HG03025 (cell line): ENCODE results near the gene SSX3.
"Not testable (repeated sequence)": the region's sequence is repeated elsewhere in the genome, so short reads cannot be mapped to it uniquely, and the experiment has no call there.

Source experiments
- ATAC-seq: cut with Tn5 transposase; IDR thresholded peaks from one replicate; pipeline ENCODE4 v1.9.1; 2021; ENCODE audit warnings: mild to moderate bottlenecking, moderate library complexity; ENCODE audit not compliant: unreplicated experiment, low FRiP score

SSX3 gene

DNA sequence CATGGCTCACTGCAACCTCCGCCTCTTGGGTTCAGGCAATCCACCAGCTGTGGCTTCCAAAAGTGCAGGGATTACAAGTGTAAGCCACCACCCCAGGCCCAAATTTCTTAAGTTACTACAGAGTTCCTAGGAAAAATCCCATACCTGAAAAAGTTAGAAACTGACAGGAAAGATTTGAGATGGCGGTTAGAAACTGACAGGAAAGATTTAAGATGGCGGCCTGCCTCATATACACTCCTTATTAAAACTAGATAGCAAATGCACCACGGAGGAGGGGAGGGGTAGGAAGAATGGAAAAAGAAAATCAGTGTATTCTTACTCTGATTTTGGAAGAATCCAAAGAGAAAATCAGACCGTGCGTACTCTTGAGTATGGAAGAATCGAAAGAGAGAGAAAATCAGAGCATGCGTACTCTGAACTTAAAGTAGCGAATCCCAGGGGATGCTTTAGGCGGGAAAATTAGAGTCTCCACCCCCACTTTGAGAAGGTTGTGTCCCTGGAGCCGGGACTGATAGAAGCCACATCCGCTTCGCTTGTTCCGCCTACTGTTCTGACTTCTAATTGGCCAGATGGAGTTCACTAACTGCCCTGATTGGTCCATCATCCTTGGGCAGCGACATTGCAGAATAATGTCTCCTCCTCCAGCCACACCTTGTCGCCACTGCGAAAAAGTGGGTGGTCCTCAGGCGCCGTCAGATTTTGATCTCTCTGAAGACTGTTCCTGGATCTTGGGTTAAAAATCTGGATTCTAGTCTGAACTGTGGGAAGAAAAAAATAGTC, at the start of gene SSX3:
TSS of gene SSX3 (minus strand) at position 389 of the 780 bp plus-strand sequence. CDS start 1,454 bp downstream, outside the sequence.
- not testable (repeated sequence) for ATAC-seq

GRCh38 chrX:48397825-48398224, 41.3 kb upstream of the SSX3 start:
- ATAC-seq: not testable (repeated sequence)

DNA sequence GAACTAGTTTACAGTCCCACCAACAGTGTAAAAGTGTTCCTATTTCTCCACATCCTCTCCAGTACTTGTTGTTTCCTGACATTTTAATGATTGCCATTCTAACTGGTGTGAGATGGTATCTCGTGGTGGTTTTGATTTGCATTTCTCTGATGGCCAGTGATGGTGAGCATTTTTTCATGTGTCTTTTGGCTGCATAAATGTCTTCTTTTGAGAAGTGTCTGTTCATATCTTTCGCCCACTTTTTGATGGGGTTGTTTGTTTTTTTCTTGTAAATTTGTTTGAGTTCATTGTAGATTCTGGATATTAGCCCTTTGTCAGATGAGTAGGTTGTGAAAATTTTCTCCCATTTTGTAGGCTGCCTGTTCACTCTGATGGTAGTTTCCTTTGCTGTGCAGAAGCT, 40.4 kb upstream of the SSX3 start:
- not testable (repeated sequence) for ATAC-seq

DNA sequence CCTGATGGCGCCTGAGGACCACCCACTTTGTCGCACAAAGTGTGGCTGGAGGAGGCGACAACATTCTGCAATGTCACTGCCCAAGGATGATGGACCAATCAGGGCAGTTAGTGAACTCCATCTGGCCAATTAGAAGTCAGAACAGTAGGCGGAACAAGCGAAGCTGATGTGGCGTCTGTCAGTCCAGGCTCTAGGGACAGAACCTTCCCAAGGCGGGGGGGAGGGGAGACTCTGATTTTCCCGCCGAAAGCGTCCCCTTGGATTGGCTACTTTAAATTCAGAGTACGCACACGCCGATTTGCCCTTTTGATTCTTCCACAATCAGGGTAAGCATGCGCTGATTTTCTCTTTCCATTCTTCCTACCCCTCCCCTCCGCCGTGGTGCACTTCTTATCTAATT, 26.7 kb upstream of the SSX3 start, which contains the start of gene SSX4:
TSS of gene SSX4 (plus strand) at position 301 of the 400 bp plus-strand sequence. CDS start 515 bp downstream, outside the sequence.
- not testable (repeated sequence) for ATAC-seq

DNA sequence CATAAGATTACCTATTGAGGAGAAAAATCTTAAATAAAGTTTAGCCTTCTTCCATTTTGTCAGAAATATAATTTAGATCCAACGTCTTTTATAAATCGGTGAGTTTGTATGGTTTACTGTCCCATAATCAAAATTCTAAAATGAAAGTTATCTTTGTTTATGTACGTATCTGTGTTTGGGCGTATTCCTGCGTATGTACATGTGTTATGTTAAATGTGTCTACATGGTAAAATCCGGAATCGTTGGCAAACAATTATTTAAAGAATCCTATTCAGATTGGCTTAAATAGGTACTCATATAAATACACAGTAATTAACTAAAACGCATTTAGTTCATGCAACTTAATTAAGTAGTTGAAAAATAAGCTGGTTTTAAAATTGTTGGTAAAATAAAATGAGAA, 13.9 kb upstream of the SSX3 start:
- ATAC-seq: not testable (repeated sequence)

DNA sequence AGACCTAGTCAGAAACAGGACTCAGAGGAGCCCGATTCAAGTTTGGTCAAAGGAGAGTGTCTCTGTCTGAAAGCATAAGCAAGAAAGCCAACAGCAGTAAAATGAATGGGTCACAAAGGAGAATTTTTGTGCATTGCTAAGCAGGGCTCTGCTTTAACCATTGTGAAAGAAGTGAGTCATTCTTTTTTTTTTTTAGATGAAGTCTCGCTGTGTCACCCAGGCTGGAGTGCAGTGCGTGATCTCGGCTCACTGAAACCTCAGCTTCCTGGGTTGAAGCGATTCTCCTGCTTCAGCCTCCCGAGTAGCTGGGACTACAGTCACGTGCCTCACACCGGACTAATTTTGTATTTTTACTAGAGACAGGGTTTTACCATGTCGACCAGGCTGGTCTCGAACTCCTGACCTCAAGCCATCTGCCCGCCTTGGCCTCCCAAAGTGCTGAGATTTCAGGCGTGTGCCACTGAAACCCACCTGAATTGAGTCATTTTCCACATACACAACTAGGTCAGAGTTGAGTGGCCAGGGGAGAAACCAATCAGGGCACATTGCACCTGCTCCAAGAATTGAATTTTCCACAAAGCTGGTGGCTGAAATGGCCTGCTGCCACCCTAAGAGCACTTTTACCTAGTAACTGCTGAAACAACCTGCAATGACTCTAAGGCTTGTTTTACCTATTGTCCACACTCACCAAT, 11.4 kb upstream of the SSX3 start:
- not testable (repeated sequence) for ATAC-seq

DNA sequence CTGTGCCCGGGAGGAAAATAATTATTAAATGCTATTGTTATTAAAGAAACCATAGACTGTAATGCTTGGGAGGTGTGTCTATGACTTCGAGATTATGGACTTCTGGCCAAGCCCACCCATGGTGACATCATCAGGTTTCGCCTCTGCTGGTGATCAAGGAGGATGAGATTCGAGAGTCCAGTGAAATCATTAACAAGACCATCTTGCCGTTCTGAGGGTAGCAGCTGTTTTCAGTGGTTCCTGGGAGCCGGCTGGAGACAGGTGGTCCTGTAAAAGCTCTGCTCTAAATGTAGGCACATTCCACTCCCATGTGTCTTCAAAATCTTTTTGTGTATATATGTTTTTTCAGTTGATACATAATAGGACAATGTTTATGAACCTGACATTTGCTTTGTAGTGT, 2.8 kb upstream of the SSX3 start:
- not testable (repeated sequence) for ATAC-seq

DNA sequence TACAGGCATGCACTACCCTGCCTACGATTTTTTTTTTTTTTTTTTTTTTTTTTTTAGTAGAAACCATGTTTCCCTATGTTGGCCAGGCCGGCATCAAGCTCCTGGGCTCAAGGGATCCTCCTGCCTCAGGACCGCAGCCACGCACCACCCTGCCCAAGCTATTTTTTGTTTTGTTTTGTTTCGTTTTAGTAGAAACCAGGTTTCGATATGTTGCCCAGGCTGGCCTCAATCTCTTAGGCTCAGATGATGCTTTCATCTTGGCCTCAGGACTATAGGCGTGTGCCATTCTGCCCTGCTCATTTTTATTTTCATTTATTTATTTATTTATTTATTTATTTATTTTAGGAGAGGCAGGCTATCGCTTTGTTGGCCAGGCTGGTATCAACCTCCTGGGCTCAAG, 1.2 kb upstream of the SSX3 start:
- ATAC-seq: no peak

DNA sequence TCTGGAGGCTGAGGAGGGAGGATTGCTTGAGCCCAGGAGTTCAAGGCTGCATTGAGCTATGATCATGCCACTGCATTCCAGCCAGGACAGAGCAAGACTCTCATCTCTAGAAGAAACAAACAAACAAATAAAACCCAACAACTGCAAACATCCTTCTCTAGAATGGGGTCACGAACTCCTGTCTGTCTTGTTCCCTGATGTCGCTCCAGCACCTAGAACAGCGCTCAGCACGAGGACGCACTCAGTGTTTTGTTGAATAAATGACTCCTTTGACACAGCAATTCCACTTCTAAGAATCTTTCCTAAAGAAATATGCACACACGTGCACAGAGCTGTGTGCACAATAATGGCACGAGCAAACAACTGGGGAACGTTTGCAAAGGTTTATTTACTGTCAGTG, 10.4 kb downstream of the SSX3 start:
- ATAC-seq: not testable (repeated sequence)

GRCh38 chrX:48313996-48314395, 42.5 kb downstream of the SSX3 start:
- ATAC-seq: not testable (repeated sequence)

GRCh38 chrX:48306175-48306574, 50.3 kb downstream of the SSX3 start:
- no peak for ATAC-seq
